Spleen (tissue), 11 donors: ENCODE results near the gene MAMLD1. TPM values are rescaled to one million over a fixed set of nuclear protein-coding genes. Genes with fewer than 3 reads are reported as not detected.
A peak's percentile ranks its signal among the peaks of the same experiment; 100 is the strongest.

Experiments used
- DNase-seq: peaks from one replicate; pipeline ENCODE4 v3.0.0-alpha.2; 2020
- H3K27ac ChIP-seq, 8 donors: fragments of 200-600 bp; sonication (generic) in 7 of 8; 1 replicate in 4 of 8; 2 replicates in 4 of 8; pipeline versions ENCODE4 v1.5.0 to v1.8.0; 2016 to 2021; ENCODE audit warnings: inconsistent platforms in 4 of 8, mild to moderate bottlenecking in 4 of 8, moderate library complexity in 1 of 8
- H3K27me3 ChIP-seq, 7 donors: fragments of 200-600 bp; sonication (generic) in 6 of 7; replicated peaks in 1 of 7; 1 replicate in 4 of 7; 2 replicates in 3 of 7; pipeline versions ENCODE4 v1.5.0 to v1.8.0; 2016 to 2021; ENCODE audit warnings: inconsistent platforms in 3 of 7, mild to moderate bottlenecking in 1 of 7
- H3K36me3 ChIP-seq, 6 donors: fragments of 200-600 bp; sonication (generic) in 5 of 6; 1 replicate in 4 of 6; 2 replicates in 2 of 6; pipeline versions ENCODE4 v1.5.0 to v1.8.0; 2016 to 2021; ENCODE audit warnings: inconsistent platforms in 2 of 6
- H3K4me1 ChIP-seq, 6 donors: fragments of 200-600 bp; sonication (generic) in 5 of 6; 1 replicate in 3 of 6; 2 replicates in 3 of 6; pipeline versions ENCODE4 v1.5.0 to v1.8.0; 2016 to 2021; ENCODE audit warnings: inconsistent platforms in 3 of 6
- H3K4me3 ChIP-seq, 8 donors: fragments of 200-600 bp; sonication (generic) in 7 of 8; 1 replicate in 4 of 8; 2 replicates in 4 of 8; pipeline versions ENCODE4 v1.5.0 to v1.8.0; 2016 to 2021; ENCODE audit warnings: inconsistent platforms in 4 of 8, mild to moderate bottlenecking in 4 of 8, moderate library complexity in 2 of 8
- H3K9me3 ChIP-seq, 8 donors: fragments of 200-600 bp; sonication (generic) in 7 of 8; 1 replicate in 4 of 8; 2 replicates in 4 of 8; pipeline versions ENCODE4 v1.5.0 to v1.8.0; 2016 to 2021; ENCODE audit warnings: inconsistent platforms in 4 of 8
- CTCF ChIP-seq, 11 experiments: fragments of 200-600 bp in 7 of 11; fragments of 450-650 bp in 4 of 11; sonication (generic) in 4 of 11; IDR thresholded peaks in 8 of 11; conservative IDR thresholded peaks in 3 of 11; 1 replicate in 7 of 11; 2 replicates in 4 of 11; pipeline versions ENCODE4 v1.4.0 to v1.8.0; 2016 to 2021; ENCODE audit warnings: antibody characterized with exemption in 11 of 11, inconsistent platforms in 4 of 11, mild to moderate bottlenecking in 1 of 11
- POLR2A ChIP-seq, 3 donors: fragments of 450-650 bp; IDR thresholded peaks; one replicate each; pipeline ENCODE4 v1.5.1; 2017; ENCODE audit warnings: antibody characterized with exemption in 3 of 3, mild to moderate bottlenecking in 1 of 3
- POLR2AphosphoS5 ChIP-seq, 3 donors: sonication (generic); formaldehyde crosslinking; IDR thresholded peaks; one replicate each; pipeline ENCODE4 v1.5.1; 2017; ENCODE audit warnings: antibody characterized with exemption in 3 of 3
- WGBS, 5 donors: extraction: QIAGEN DNeasy Blood & Tissue Kit in 3 of 5; methylation state at CpG; one replicate each; pipeline versions ENCODE4 v1.1.5 to v1.1.7; 2013 to 2018; 5-methylcytosine and 5-hydroxymethylcytosine counted together
- intact Hi-C: fragments of 100-400 bp; cut with DNase I; formaldehyde crosslinking; loops from one replicate; pipeline ENCODE4 v1.15.0; 2023; ENCODE audit warnings: low total_unique reads
- polyA plus RNA-seq, 3 donors: library from polyadenylated mRNA; stranded (reverse); fragments of 200-250 nt; gene quantifications; one replicate each; pipeline ENCODE4 v1.2.1, GENCODE V29; 2013
- total RNA-seq, 7 donors: library from RNA; depleted of rRNA in 3 of 7; stranded (reverse); fragments of >200 nt in 3 of 7; fragmentation: NEBNext Ultra II Directional in 4 of 7; extraction: Animal tissue kit (Norgen Biotek cat#: 25700) in 4 of 7; gene quantifications; one replicate each; pipeline versions ENCODE4 v1.1.0 to v1.2.1, GENCODE V29; 2016 to 2021
- donor health status: healthy with polysubstance abuse.
- donor health status: DM: no; HTN: no; CAD: no; lungs with moderate emphysema.
- donor health status: DM: no; HTN: no; CAD: no.
- donor health status: Bipolar disorder and iron deficiency.
- donor health status: healthy.
- donor health status: DM: no; HTN: no; CAD: no.
- donor health status: DM: yes; HTN: yes; CAD: no.

Gene MAMLD1
- total and polyA plus RNA-seq, 10 donors, result 1.2 to 7.3 (median 3.7) TPM

DNA sequence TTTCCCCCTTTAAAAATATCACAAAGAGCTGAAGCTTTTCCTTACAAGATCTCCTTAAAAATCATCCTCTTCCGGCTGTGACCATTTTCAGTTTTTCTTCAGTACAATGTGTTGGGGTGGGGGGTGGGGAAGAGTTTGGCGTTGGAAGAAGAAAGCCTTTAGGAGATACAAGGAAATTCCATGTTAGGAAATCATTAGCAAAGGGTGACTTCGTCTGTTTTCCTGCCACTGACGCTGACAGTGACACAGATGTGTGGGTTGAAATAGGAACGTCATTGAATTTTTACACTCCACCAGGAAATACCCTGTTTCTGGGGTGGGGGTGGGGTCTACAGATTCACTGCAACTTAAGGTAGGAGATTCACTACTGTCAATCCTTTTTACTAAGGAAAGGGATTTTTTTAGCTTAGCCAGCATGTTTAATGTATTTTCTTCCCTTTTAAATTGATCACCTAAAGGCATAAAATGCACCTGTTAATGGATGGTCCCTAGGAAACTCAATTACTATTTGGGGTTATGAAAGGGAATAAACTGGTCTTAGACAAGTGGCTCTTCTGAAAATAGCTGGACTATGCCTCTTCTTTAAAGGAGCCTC is 3.9 kb downstream of the MAMLD1 start:
- peaks cover 0 to 3% (median 0%) of the 10 kb centered on the region in 8 donors for H3K9me3 ChIP-seq
- peak overlapping the region in 2 of 8 donors; percentile 59 to 77 for H3K4me3 ChIP-seq
- H3K4me1 ChIP-seq, result peaks cover 0 to 41% (median 16%) of the 10 kb centered on the region in 6 donors
- peaks cover 0 to 34% (median 10%) of the 10 kb centered on the region in 7 donors for H3K27me3 ChIP-seq
- TF ChIP-seq CTCF (IDR thresholded peaks at IDR 0.05 in 8 of 11, conservative IDR thresholded peaks at IDR 0.05 in 3 of 11), result no peak
- no peak for TF ChIP-seq POLR2AphosphoS5 (IDR thresholded peaks at IDR 0.05)
- TF ChIP-seq POLR2A (IDR thresholded peaks at IDR 0.05), result no peak
- 2 to 29% (median 9%) methylated on average over 5 of the region's 5 CpGs for WGBS, 5 donors
- H3K36me3 ChIP-seq, result no peaks in the 10 kb centered on the region
- intact Hi-C loops, result no loop called here
- DNase-seq, result no peak
- peak overlapping the region in 7 of 8 donors; percentile 53 to 86 (median 75) for H3K27ac ChIP-seq

DNA sequence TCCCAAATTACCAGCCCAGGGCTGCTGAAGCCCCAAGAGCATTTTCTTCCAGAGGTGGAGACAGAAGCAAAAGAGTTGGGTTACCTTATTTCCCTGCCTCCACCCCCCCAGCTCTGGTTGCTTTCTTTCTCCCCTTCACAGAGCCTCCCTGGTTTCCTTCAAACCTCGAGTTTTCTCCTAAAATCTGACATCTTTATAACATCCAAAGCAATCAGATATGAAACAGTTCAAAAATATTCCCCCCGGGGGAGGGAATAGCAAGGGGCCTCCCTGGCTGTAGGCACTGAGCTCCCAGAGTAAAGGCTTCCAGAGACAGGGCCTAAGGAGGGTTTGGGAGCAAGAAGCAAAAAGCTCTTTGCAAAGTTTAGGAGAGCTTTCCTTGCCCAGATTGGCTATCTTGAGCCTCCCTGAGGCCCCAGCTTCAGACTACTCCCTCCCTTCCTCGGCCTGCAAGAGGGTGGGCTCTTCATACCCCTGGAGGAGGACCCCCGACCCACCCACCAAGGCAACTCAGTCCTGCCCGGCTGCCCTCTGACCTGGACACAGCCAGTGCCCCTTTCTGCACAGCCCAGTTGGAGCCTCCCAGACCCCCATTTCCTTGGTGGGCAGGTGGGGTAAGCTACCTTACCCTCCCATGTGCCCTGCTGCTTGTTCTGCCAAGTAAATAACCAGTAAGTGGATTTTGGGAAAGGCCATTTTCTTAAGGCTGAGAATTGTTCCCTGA is 7.6 kb downstream of the MAMLD1 start:
- 57 to 87% (median 69%) methylated on average over 4 to 5 of the region's 5 CpGs for WGBS, 5 donors
- H3K4me3 ChIP-seq, result no peak overlapping the region
- TF ChIP-seq POLR2AphosphoS5 (IDR thresholded peaks at IDR 0.05), result no peak
- no peak for TF ChIP-seq CTCF (IDR thresholded peaks at IDR 0.05 in 8 of 11, conservative IDR thresholded peaks at IDR 0.05 in 3 of 11)
- TF ChIP-seq POLR2A (IDR thresholded peaks at IDR 0.05), result no peak
- no peaks in the 10 kb centered on the region for H3K36me3 ChIP-seq
- H3K27me3 ChIP-seq, result no peaks in the 10 kb centered on the region
- peaks cover 0 to 12% (median 8%) of the 10 kb centered on the region in 6 donors for H3K4me1 ChIP-seq
- H3K9me3 ChIP-seq, result no peaks in the 10 kb centered on the region
- no peak overlapping the region for H3K27ac ChIP-seq
- no peak for DNase-seq
- intact Hi-C loops, result no loop called here

DNA sequence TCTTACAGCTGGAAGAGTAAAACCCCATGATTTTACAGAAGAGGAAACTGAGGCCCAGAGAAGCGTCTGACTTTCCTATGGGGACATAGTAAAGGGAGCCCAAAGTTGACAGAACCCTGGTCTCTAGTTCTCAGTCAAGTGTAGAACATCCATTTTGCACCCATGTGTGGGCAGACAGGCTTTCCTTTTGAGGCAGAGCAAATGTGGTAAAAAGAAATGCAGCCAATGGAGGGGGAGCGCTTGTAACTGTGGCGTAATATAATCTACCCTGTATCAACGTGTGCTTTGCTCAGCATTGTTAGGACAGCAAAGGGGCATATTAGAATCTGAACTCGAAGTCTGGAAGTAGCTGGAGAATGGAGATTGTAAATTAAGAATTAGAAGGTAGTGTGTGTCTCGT is 8.8 kb downstream of the MAMLD1 start:
- DNase-seq, result no peak
- Histone ChIP-seq H3K4me3 (no peak overlapping the region), H3K36me3 (no peaks in the 10 kb centered on the region), H3K27ac (no peak overlapping the region), H3K27me3 (no peaks in the 10 kb centered on the region), H3K4me1 (peaks cover 0 to under 1% (median 0%) of the 10 kb centered on the region in 6 donors), H3K9me3 (no peaks in the 10 kb centered on the region)
- WGBS, 5 donors, result 65 to 90% (median 84%) methylated on average over 6 of the region's 6 CpGs
- intact Hi-C loops, result no loop called here
- TF ChIP-seq CTCF (IDR thresholded peaks at IDR 0.05 in 8 of 11, conservative IDR thresholded peaks at IDR 0.05 in 3 of 11) (no peak), POLR2AphosphoS5 (IDR thresholded peaks at IDR 0.05) (no peak), POLR2A (IDR thresholded peaks at IDR 0.05) (no peak)

- no peaks in the 10 kb centered on the region for H3K9me3 ChIP-seq
- no peaks in the 10 kb centered on the region for H3K27me3 ChIP-seq
- no peak overlapping the region for H3K27ac ChIP-seq
- TF ChIP-seq POLR2A (IDR thresholded peaks at IDR 0.05), result no peak
- no peak for TF ChIP-seq POLR2AphosphoS5 (IDR thresholded peaks at IDR 0.05)
- DNase-seq, result no peak
- H3K36me3 ChIP-seq, result no peaks in the 10 kb centered on the region
- no peak overlapping the region for H3K4me3 ChIP-seq
- intact Hi-C loops, result no loop called here
- H3K4me1 ChIP-seq, result no peaks in the 10 kb centered on the region
- 68 to 89% (median 74%) methylated on average over 8 of the region's 8 CpGs for WGBS, 5 donors
Measured at GRCh38 chrX:150372280-150372679, 9.2 kb downstream of the MAMLD1 start.
